GM12878 (cell line): Measurements from ENCODE around the gene DPP3. TPM values are rescaled to one million over a fixed set of nuclear protein-coding genes. Genes with fewer than 3 reads are reported as not detected.

Experiments used
- BACH1 ChIP-seq: fragments of 450-650 bp; IDR thresholded peaks from 2 replicates; pipeline ENCODE4 v1.6.1; 2017; ENCODE audit warnings: mild to moderate bottlenecking, borderline replicate concordance
- BRCA1 ChIP-seq: IDR thresholded peaks from 2 replicates; pipeline ENCODE4 v1.6.1; 2011; ENCODE audit warnings: low read depth, low read length, improper control_type of control experiment
- CREB1 ChIP-seq: IDR thresholded peaks from 2 replicates; pipeline ENCODE4 v1.6.1; 2012; ENCODE audit warnings: low read depth, mild to moderate bottlenecking, inconsistent platforms
- E4F1 ChIP-seq: fragments of 450-650 bp; IDR thresholded peaks from 2 replicates; pipeline ENCODE4 v1.6.1; 2018; ENCODE audit warnings: borderline replicate concordance, mild to moderate bottlenecking; ENCODE audit not compliant: partially characterized antibody
- FOS ChIP-seq: IDR thresholded peaks from 3 replicates; pipeline ENCODE4 v1.6.1; 2011; ENCODE audit warnings: borderline replicate concordance; ENCODE audit not compliant: insufficient read length; ENCODE audit errors: extremely low read depth
- HDAC2 ChIP-seq: fragments of 200-600 bp; sonication (generic); IDR thresholded peaks from 2 replicates; pipeline ENCODE4 v1.6.1; 2017
- IKZF1 ChIP-seq: fragments of 450-650 bp; conservative IDR thresholded peaks from 2 replicates; pipeline ENCODE4 v1.6.1; 2017; ENCODE audit warnings: antibody characterized with exemption, mild to moderate bottlenecking
- MEF2B ChIP-seq: fragments of 450-650 bp; IDR thresholded peaks from 2 replicates; pipeline ENCODE4 v1.6.1; 2018; ENCODE audit warnings: mild to moderate bottlenecking, moderate library complexity; ENCODE audit not compliant: partially characterized antibody, poor library complexity, severe bottlenecking
- MXI1 ChIP-seq: fragments of 150-350 bp; IDR thresholded peaks from 2 replicates; pipeline ENCODE4 v1.6.1; 2011; ENCODE audit warnings: low read depth, mild to moderate bottlenecking, inconsistent platforms, low read length, improper control_type of control experiment
- MYC ChIP-seq: IDR thresholded peaks from 2 replicates; pipeline ENCODE4 v1.6.1; 2011; ENCODE audit warnings: mild to moderate bottlenecking, low read length, moderate library complexity, inconsistent platforms; ENCODE audit not compliant: insufficient read depth, insufficient replicate concordance, insufficient read length, severe bottlenecking
- PAX8 ChIP-seq: fragments of 450-650 bp; IDR thresholded peaks from 2 replicates; pipeline ENCODE4 v1.6.1; 2017; ENCODE audit warnings: mild to moderate bottlenecking, moderate library complexity
- RELA ChIP-seq: fragments of 450-650 bp; IDR thresholded peaks from 2 replicates; pipeline ENCODE4 v1.8.0; 2014; ENCODE audit warnings: borderline replicate concordance; ENCODE audit not compliant: partially characterized antibody
- SMARCA5 ChIP-seq: fragments of 450-650 bp; IDR thresholded peaks from 2 replicates; pipeline ENCODE4 v1.6.1; 2017; ENCODE audit warnings: mild to moderate bottlenecking
- SREBF2 ChIP-seq: IDR thresholded peaks from 2 replicates; pipeline ENCODE4 v1.6.1; 2012; ENCODE audit warnings: mild to moderate bottlenecking, low read length
- STAT1 ChIP-seq: fragments of 450-650 bp; conservative IDR thresholded peaks from 2 replicates; pipeline ENCODE4 v1.6.1; 2014; ENCODE audit warnings: antibody characterized with exemption, mild to moderate bottlenecking
- TCF3 ChIP-seq: IDR thresholded peaks from 2 replicates; pipeline ENCODE4 v1.6.1; 2012; ENCODE audit warnings: low read depth, mild to moderate bottlenecking, low read length, borderline replicate concordance; ENCODE audit not compliant: insufficient read depth
- ZBTB33 ChIP-seq: fragments of 450-650 bp; IDR thresholded peaks from 2 replicates; pipeline ENCODE4 v1.6.1; 2017; ENCODE audit warnings: mild to moderate bottlenecking
- polyA plus RNA-seq, 11 experiments: library from polyadenylated mRNA; depleted of rRNA in 4 of 11; unstranded in 6 of 11; stranded (reverse) in 5 of 11; fragments of >200 nt; fragmentation: Nextera tagmentation in 4 of 11; fragmentation: Illumina TruSeq in 1 of 11; extraction: Ambion mirVana in 4 of 11; extraction: Trizol in 1 of 11; gene quantifications; 1 replicate in 1 of 11; 2 replicates in 10 of 11; pipeline versions ENCODE4 v1.2.1 to v1.2.3, GENCODE V29; 2011 to 2016; ENCODE audit warnings: inconsistent platforms in 2 of 11, missing spikeins in 2 of 11, low read depth in 1 of 11
- total RNA-seq, 4 experiments: library from RNA; depleted of rRNA in 3 of 4; stranded (reverse); fragments of >200 nt in 3 of 4; fragmentation: Illumina TruSeq in 1 of 4; extraction: Trizol in 1 of 4; gene quantifications; 2 replicates each; pipeline versions ENCODE4 v1.2.1 to v1.2.3, GENCODE V29; 2013 to 2021
- TF ChIP-seq, protein P1 (sequence below): IDR thresholded peaks from 2 replicates; pipeline ENCODE4 v1.6.1; 2012; ENCODE audit warnings: improper control_type of control experiment, low read depth, low read length; ENCODE audit not compliant: insufficient replicate concordance

Gene DPP3
- total and polyA plus RNA-seq, 10 of the 15 experiments (the other 5 are each of a cell fraction or from before 2014, with no cell fraction given): 6.0 to 117 (median 78.1) TPM

- no peak for TF ChIP-seq FOS
- TF ChIP-seq STAT1: 0 out of 2 replicates have a peak, but pooled peaks have one; percentile 71
- no peak for TF ChIP-seq SREBF2
- 0 out of 2 replicates have a peak, but pooled peaks have one; percentile 49 for TF ChIP-seq BACH1
- TF ChIP-seq, protein P1, sequence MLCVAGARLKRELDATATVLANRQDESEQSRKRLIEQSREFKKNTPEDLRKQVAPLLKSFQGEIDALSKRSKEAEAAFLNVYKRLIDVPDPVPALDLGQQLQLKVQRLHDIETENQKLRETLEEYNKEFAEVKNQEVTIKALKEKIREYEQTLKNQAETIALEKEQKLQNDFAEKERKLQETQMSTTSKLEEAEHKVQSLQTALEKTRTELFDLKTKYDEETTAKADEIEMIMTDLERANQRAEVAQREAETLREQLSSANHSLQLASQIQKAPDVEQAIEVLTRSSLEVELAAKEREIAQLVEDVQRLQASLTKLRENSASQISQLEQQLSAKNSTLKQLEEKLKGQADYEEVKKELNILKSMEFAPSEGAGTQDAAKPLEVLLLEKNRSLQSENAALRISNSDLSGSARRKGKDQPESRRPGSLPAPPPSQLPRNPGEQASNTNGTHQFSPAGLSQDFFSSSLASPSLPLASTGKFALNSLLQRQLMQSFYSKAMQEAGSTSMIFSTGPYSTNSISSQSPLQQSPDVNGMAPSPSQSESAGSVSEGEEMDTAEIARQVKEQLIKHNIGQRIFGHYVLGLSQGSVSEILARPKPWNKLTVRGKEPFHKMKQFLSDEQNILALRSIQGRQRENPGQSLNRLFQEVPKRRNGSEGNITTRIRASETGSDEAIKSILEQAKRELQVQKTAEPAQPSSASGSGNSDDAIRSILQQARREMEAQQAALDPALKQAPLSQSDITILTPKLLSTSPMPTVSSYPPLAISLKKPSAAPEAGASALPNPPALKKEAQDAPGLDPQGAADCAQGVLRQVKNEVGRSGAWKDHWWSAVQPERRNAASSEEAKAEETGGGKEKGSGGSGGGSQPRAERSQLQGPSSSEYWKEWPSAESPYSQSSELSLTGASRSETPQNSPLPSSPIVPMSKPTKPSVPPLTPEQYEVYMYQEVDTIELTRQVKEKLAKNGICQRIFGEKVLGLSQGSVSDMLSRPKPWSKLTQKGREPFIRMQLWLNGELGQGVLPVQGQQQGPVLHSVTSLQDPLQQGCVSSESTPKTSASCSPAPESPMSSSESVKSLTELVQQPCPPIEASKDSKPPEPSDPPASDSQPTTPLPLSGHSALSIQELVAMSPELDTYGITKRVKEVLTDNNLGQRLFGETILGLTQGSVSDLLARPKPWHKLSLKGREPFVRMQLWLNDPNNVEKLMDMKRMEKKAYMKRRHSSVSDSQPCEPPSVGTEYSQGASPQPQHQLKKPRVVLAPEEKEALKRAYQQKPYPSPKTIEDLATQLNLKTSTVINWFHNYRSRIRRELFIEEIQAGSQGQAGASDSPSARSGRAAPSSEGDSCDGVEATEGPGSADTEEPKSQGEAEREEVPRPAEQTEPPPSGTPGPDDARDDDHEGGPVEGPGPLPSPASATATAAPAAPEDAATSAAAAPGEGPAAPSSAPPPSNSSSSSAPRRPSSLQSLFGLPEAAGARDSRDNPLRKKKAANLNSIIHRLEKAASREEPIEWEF: no peak
- peak; percentile 66; the same call in 1 of the 2 replicates for TF ChIP-seq TCF3
- TF ChIP-seq SMARCA5: 0 out of 2 replicates have a peak, but pooled peaks have one; percentile 47
- TF ChIP-seq HDAC2: no peak
- TF ChIP-seq MEF2B: no peak
- peak; percentile 89 for TF ChIP-seq E4F1
- TF ChIP-seq RELA: peak; percentile 18
- no peak for TF ChIP-seq BRCA1
- TF ChIP-seq MYC: peak; percentile 44
- TF ChIP-seq ZBTB33: no peak
- peak; percentile 77 for TF ChIP-seq IKZF1
- peak; percentile 74; the same call in 1 of the 2 replicates for TF ChIP-seq MXI1
- TF ChIP-seq PAX8: no peak
- peak; percentile 73; the same call in 1 of the 2 replicates for TF ChIP-seq CREB1
Measured at GRCh38 chr11:66545701-66546367, 65.6 kb downstream of the DPP3 start, which contains the start of gene ZDHHC24 (continued).
